ENCODE data around the gene TEX48. TPM values are rescaled to one million over a fixed set of nuclear protein-coding genes. Genes with fewer than 3 reads are reported as not detected.

The TEX48 gene
- total RNA-seq, 1 experiment from 2014 or later: not detected

- in situ Hi-C loops (cut with HindIII; ENCODE audit: low pct_unique_long_range_greater_than_20kb, low sequenced_read_pairs): no loop called here
- Histone ChIP-seq H3K4me1 (ENCODE audit: control insufficient read depth, insufficient read depth, low read length) (no peaks in the 10 kb centered on the region), H3K4me3 (ENCODE audit: low read depth in 2 of 2, low read length in 2 of 2) (no peak overlapping the region), H3K27me3 (ENCODE audit: control insufficient read depth, insufficient read depth, low read length) (no peaks in the 10 kb centered on the region), H3K36me3 (ENCODE audit: control insufficient read depth, insufficient read depth, low read length) (no peaks in the 10 kb centered on the region), H3K27ac (ENCODE audit: low read length) (no peak overlapping the region), H3K9me3 (ENCODE audit: control insufficient read depth, insufficient read depth, low read depth, low read length) (no peaks in the 10 kb centered on the region)
- ChIA-PET CTCF (no interaction called here), POLR2A (no interaction called here)
- intact Hi-C loops (cut with micrococcal nuclease; ENCODE audit: unreplicated experiment): no loop called here
- no peak for TF ChIP-seq TCF7L2 (IDR thresholded peaks at IDR 0.05; ENCODE audit: low read depth, low read length)
- no peak for TF ChIP-seq SIN3A (IDR thresholded peaks at IDR 0.05; ENCODE audit: borderline replicate concordance, insufficient read depth, low read depth, low read length)
- no peak for TF ChIP-seq POLR2AphosphoS5 (IDR thresholded peaks at IDR 0.05; ENCODE audit: low read depth, low read length)
- TF ChIP-seq CTCF (IDR thresholded peaks at IDR 0.05): no peak
- no peak for TF ChIP-seq REST (IDR thresholded peaks at IDR 0.05; ENCODE audit: insufficient read depth in 1 of 2, low read depth in 2 of 2, low read length in 1 of 2)
- no peak for DNase-seq (ENCODE audit: low read depth, low spot score)
- BruUV-seq (replicated peaks): no TSS peak
- no peak for ATAC-seq
Observed at GRCh38 chr9:114669961-114670360, 12.0 kb downstream of the TEX48 start.

DNA sequence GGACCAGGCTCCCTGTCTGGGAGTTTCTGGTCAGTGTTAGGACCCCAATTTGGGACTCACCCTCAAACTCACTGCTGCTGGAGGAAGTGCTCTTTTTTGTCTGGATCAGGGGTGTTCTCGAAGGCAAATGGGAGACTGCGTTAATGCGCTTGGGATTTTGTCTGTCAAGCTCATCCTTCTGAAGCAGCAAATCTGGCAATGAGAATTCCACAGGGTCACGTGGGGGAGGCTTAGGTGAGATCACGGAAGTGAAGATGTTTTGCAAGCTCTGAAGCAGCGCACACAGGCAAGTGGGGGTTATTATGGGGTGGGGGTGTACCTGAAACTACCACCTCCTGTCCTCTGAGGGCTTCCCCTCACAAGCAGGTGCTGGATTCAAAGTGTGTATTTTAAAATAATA is 13.8 kb downstream of the TEX48 start:
- intact Hi-C loops (cut with micrococcal nuclease; ENCODE audit: unreplicated experiment): no loop called here
- H3K4me1 ChIP-seq (ENCODE audit: control insufficient read depth, insufficient read depth, low read length): no peaks in the 10 kb centered on the region
- CTCF ChIA-PET: no interaction called here
- POLR2A ChIA-PET: no interaction called here
- no peaks in the 10 kb centered on the region for H3K36me3 ChIP-seq (ENCODE audit: control insufficient read depth, insufficient read depth, low read length)
- no peaks in the 10 kb centered on the region for H3K9me3 ChIP-seq (ENCODE audit: control insufficient read depth, insufficient read depth, low read depth, low read length)
- no TSS peak for BruUV-seq (replicated peaks)
- H3K27ac ChIP-seq (ENCODE audit: low read length): no peak overlapping the region
- no peaks in the 10 kb centered on the region for H3K27me3 ChIP-seq (ENCODE audit: control insufficient read depth, insufficient read depth, low read length)
- DNase-seq (ENCODE audit: low read depth, low spot score) (no peak), ATAC-seq (no peak)
- no peak for TF ChIP-seq POLR2AphosphoS5 (IDR thresholded peaks at IDR 0.05; ENCODE audit: low read depth, low read length)
- no peak for TF ChIP-seq REST (IDR thresholded peaks at IDR 0.05; ENCODE audit: insufficient read depth in 1 of 2, low read depth in 2 of 2, low read length in 1 of 2)
- no peak for TF ChIP-seq CTCF (IDR thresholded peaks at IDR 0.05)
- TF ChIP-seq SIN3A (IDR thresholded peaks at IDR 0.05; ENCODE audit: borderline replicate concordance, insufficient read depth, low read depth, low read length): no peak
- TF ChIP-seq TCF7L2 (IDR thresholded peaks at IDR 0.05; ENCODE audit: low read depth, low read length): no peak
- in situ Hi-C loops (cut with HindIII; ENCODE audit: low pct_unique_long_range_greater_than_20kb, low sequenced_read_pairs): no loop called here
- H3K4me3 ChIP-seq (ENCODE audit: low read depth in 2 of 2, low read length in 2 of 2): no peak overlapping the region
